H1 (cell line): ENCODE measurements around the gene DLGAP3. TPM values are rescaled to one million over a fixed set of nuclear protein-coding genes. Genes with fewer than 3 reads are reported as not detected.
"Not testable (repeated sequence)": the region's sequence is repeated elsewhere in the genome, so short reads cannot be mapped to it uniquely, and the experiment has no call there.

Source experiments
- CTCF ChIA-PET: fragments of 300-600 bp; sonication (Branson Sonifier 250); formaldehyde crosslinking; loops from one replicate; lab custom pipeline; 2021; ENCODE audit not compliant: partially characterized antibody; lab: Charles Lee
- POLR2A ChIA-PET: fragments of 300-600 bp; sonication (Branson Sonifier 250); formaldehyde crosslinking; loops from one replicate; lab custom pipeline; 2021; ENCODE audit warnings: inconsistent platforms; ENCODE audit not compliant: partially characterized antibody; lab: Charles Lee
- DNase-seq, 2 experiments: peaks; one replicate each; pipeline versions ENCODE4 v3.0.0 to v3.0.0-alpha.2; 2010 to 2022; ENCODE audit warnings: low spot score in 2 of 2, low read depth in 1 of 2, mixed read lengths in 1 of 2
- FAIRE-seq: peaks from 2 replicates; lab custom pipeline; 2011; peaks lifted over from hg19 to GRCh38; lab: Jason Lieb, UNC
- H2AFZ ChIP-seq: 2 replicates; pipeline ENCODE4 v1.8.1; 2012; ENCODE audit warnings: low read length, inconsistent platforms
- H2AK5ac ChIP-seq: 2 replicates; pipeline ENCODE4 v1.6.1; 2013; ENCODE audit warnings: low read depth, low read length
- H2BK120ac ChIP-seq: replicated peaks from 2 replicates; pipeline ENCODE3; 2013; ENCODE audit warnings: low read depth, low read length, inconsistent platforms
- H2BK12ac ChIP-seq: 2 replicates; pipeline ENCODE4 v1.6.1; 2013; ENCODE audit warnings: low read depth, low read length
- H2BK15ac ChIP-seq: 2 replicates; pipeline ENCODE4 v1.6.1; 2013; ENCODE audit warnings: low read length
- H2BK20ac ChIP-seq: 2 replicates; pipeline ENCODE4 v1.6.1; 2013; ENCODE audit warnings: low read length
- H2BK5ac ChIP-seq: 2 replicates; pipeline ENCODE4 v1.6.1; 2013; ENCODE audit warnings: low read depth, low read length
- H3K14ac ChIP-seq: 2 replicates; pipeline ENCODE4 v1.6.1; 2013; ENCODE audit warnings: inconsistent platforms; ENCODE audit not compliant: insufficient read length
- H3K18ac ChIP-seq: 2 replicates; pipeline ENCODE4 v1.6.1; 2013; ENCODE audit warnings: low read length; ENCODE audit errors: extremely low read depth
- H3K23ac ChIP-seq: 2 replicates; pipeline ENCODE4 v1.6.1; 2013; ENCODE audit warnings: inconsistent platforms; ENCODE audit not compliant: insufficient read length
- H3K23me2 ChIP-seq: 2 replicates; pipeline ENCODE4 v1.6.1; 2013; ENCODE audit warnings: low read depth, low read length
- H3K27ac ChIP-seq: 2 replicates; pipeline ENCODE4 v1.6.1; 2011; ENCODE audit warnings: low read depth, low read length, inconsistent platforms
- H3K27me3 ChIP-seq, 4 experiments: replicated peaks in 1 of 4; 1 replicate in 1 of 4; 2 replicates in 3 of 4; pipeline versions ENCODE4 v1.6.1 to v1.8.1; 2011 to 2013; ENCODE audit warnings: low read length in 3 of 4, mild to moderate bottlenecking in 3 of 4, inconsistent platforms in 2 of 4, mixed read lengths in 2 of 4, moderate library complexity in 1 of 4; ENCODE audit not compliant: control insufficient read depth in 3 of 4, insufficient read depth in 3 of 4; ENCODE audit errors: extremely low read depth in 1 of 4
- H3K36me3 ChIP-seq, 4 experiments: 2 replicates each; pipeline versions ENCODE4 v1.6.1 to v1.8.1; 2011 to 2013; ENCODE audit warnings: mild to moderate bottlenecking in 4 of 4, low read length in 3 of 4, moderate library complexity in 2 of 4, control low read depth in 1 of 4, inconsistent platforms in 1 of 4; ENCODE audit not compliant: insufficient read depth in 4 of 4, control insufficient read depth in 2 of 4
- H3K4ac ChIP-seq: replicated peaks from 2 replicates; pipeline ENCODE3; 2013; ENCODE audit warnings: low read length, low read depth, mixed read lengths, inconsistent platforms; ENCODE audit not compliant: insufficient read length
- H3K4me1 ChIP-seq, 4 experiments: replicated peaks in 1 of 4; 1 replicate in 1 of 4; 2 replicates in 3 of 4; pipeline versions ENCODE4 v1.6.1 to v1.8.1; 2011 to 2013; ENCODE audit warnings: low read length in 3 of 4, inconsistent platforms in 2 of 4, mixed read lengths in 1 of 4; ENCODE audit not compliant: insufficient read depth in 4 of 4, control insufficient read depth in 3 of 4
- H3K4me2 ChIP-seq, 2 experiments: 2 replicates each; pipeline versions ENCODE4 v1.6.1 to v1.8.1; 2011 to 2013; ENCODE audit warnings: low read depth in 2 of 2, low read length in 2 of 2, control low read depth in 1 of 2, inconsistent platforms in 1 of 2, mild to moderate bottlenecking in 1 of 2; ENCODE audit not compliant: insufficient read depth in 1 of 2
- H3K4me3 ChIP-seq, 4 experiments: fragments of 200-600, 300-600 bp in 1 of 4; sonication (generic), shearing (Covaris generic), sonication (Bioruptor Twin) in 1 of 4; 2 replicates each; pipeline versions ENCODE4 v1.5.1 to v1.8.1; 2011 to 2016; ENCODE audit warnings: low read length in 4 of 4, low read depth in 3 of 4, control low read depth in 2 of 4, inconsistent platforms in 2 of 4, mild to moderate bottlenecking in 2 of 4, mixed read lengths in 1 of 4, moderate library complexity in 1 of 4; ENCODE audit not compliant: insufficient read depth in 2 of 4; ENCODE audit errors: extremely low read depth in 1 of 4
- H3K56ac ChIP-seq: replicated peaks from 2 replicates; pipeline ENCODE3; 2013; ENCODE audit warnings: low read depth, mild to moderate bottlenecking, mixed read lengths, low read length, inconsistent platforms; ENCODE audit not compliant: insufficient read length
- H3K79me1 ChIP-seq: 2 replicates; pipeline ENCODE4 v1.6.1; 2013; ENCODE audit warnings: low read depth, low read length, control low read depth
- H3K79me2 ChIP-seq, 2 experiments: 2 replicates each; pipeline versions ENCODE4 v1.6.1 to v1.8.1; 2012 to 2013; ENCODE audit warnings: low read length in 2 of 2, mild to moderate bottlenecking in 2 of 2, inconsistent platforms in 1 of 2; ENCODE audit not compliant: insufficient read depth in 2 of 2, control insufficient read depth in 1 of 2
- H3K9ac ChIP-seq, 4 experiments: replicated peaks in 1 of 4; 1 replicate in 1 of 4; 2 replicates in 3 of 4; pipeline versions ENCODE4 v1.6.1 to v1.8.1; 2011 to 2013; ENCODE audit warnings: low read depth in 3 of 4, low read length in 3 of 4, control low read depth in 2 of 4, mild to moderate bottlenecking in 2 of 4, moderate library complexity in 2 of 4, inconsistent platforms in 1 of 4; ENCODE audit errors: extremely low read depth in 1 of 4
- H3K9me3 ChIP-seq, 2 experiments: 2 replicates each; pipeline versions ENCODE4 v1.6.1 to v1.8.1; 2012 to 2013; ENCODE audit warnings: mild to moderate bottlenecking in 2 of 2, moderate library complexity in 2 of 2, control low read depth in 1 of 2, inconsistent platforms in 1 of 2, low read depth in 1 of 2, low read length in 1 of 2, mixed read lengths in 1 of 2; ENCODE audit not compliant: insufficient read depth in 2 of 2
- H4K20me1 ChIP-seq, 2 experiments: replicated peaks in 1 of 2; 2 replicates each; pipeline versions ENCODE3 to v1.8.1; 2011 to 2013; ENCODE audit warnings: inconsistent platforms in 2 of 2, low read length in 2 of 2, mild to moderate bottlenecking in 1 of 2; ENCODE audit not compliant: insufficient read depth in 2 of 2, control insufficient read depth in 1 of 2
- H4K5ac ChIP-seq: 2 replicates; pipeline ENCODE4 v1.6.1; 2013; ENCODE audit warnings: low read length, low read depth, mixed read lengths, inconsistent platforms; ENCODE audit not compliant: insufficient read length
- H4K8ac ChIP-seq: 2 replicates; pipeline ENCODE4 v1.8.0; 2013; ENCODE audit warnings: mild to moderate bottlenecking, moderate library complexity, low read length, inconsistent platforms; ENCODE audit not compliant: insufficient read depth; ENCODE audit errors: extremely low read depth
- H4K91ac ChIP-seq: replicated peaks from 2 replicates; pipeline ENCODE3; 2013; ENCODE audit warnings: low read length, mixed read lengths, inconsistent platforms; ENCODE audit not compliant: insufficient read length
- CHD2 ChIP-seq: IDR thresholded peaks from 2 replicates; pipeline ENCODE4 v1.6.1; 2012; ENCODE audit warnings: low read length, improper control_type of control experiment
- HDAC2 ChIP-seq, 2 experiments: fragments of 300-600 bp in 1 of 2; sonication (generic) in 1 of 2; IDR thresholded peaks; 2 replicates each; pipeline ENCODE4 v1.6.1; 2011 to 2012; ENCODE audit warnings: low read depth in 2 of 2, low read length in 2 of 2, mild to moderate bottlenecking in 2 of 2, moderate library complexity in 2 of 2, borderline replicate concordance in 1 of 2, inconsistent platforms in 1 of 2
- MAFK ChIP-seq: IDR thresholded peaks from 2 replicates; pipeline ENCODE4 v1.6.1; 2012; ENCODE audit warnings: low read depth, mild to moderate bottlenecking, improper control_type of control experiment, low read length
- POU5F1 ChIP-seq: IDR thresholded peaks from 2 replicates; pipeline ENCODE4 v1.6.1; 2011; ENCODE audit warnings: low read depth, mild to moderate bottlenecking, low read length, moderate library complexity
- WGBS, 2 experiments: shearing (Covaris generic) in 1 of 2; methylation state at CpG; one replicate each; pipeline versions ENCODE4 v1.1.6 to v1.1.7; 2013 to 2015; ENCODE audit warnings: low lambda C conversion rate in 2 of 2, mixed read lengths in 2 of 2, inconsistent platforms in 1 of 2, low coverage in 1 of 2, missing lambda C conversion rate in 1 of 2; ENCODE audit not compliant: insufficient replicate concordance in 2 of 2, insufficient coverage in 1 of 2, insufficient read length in 1 of 2; ENCODE audit errors: extremely low coverage in 1 of 2, missing lambda C conversion rate in 1 of 2; 5-methylcytosine and 5-hydroxymethylcytosine counted together
- polyA plus RNA-seq, 7 experiments: library from polyadenylated mRNA; depleted of rRNA in 3 of 7; stranded (reverse) in 5 of 7; unstranded in 2 of 7; fragments of >200 nt in 5 of 7; fragments of 200-250 nt in 2 of 7; gene quantifications; 1 replicate in 5 of 7; 2 replicates in 1 of 7; 4 replicates in 1 of 7; pipeline versions ENCODE4 v1.2.1 to v1.2.3, GENCODE V29; 2011 to 2013; ENCODE audit warnings: missing spikeins in 2 of 7, mixed read lengths in 2 of 7
- total RNA-seq: library from RNA; stranded (reverse); fragmentation: NEBNext Ultra II Directional; extraction: Animal tissue kit (Norgen Biotek cat#: 25700); gene quantifications from 2 replicates; pipeline ENCODE4 v1.2.1, GENCODE V29; 2021

DLGAP3 gene
- total and polyA plus RNA-seq, 2 of the 8 experiments (the other 6 are each of a cell fraction or from before 2014, with no cell fraction given) = 3.8 to 13.2 TPM

DNA sequence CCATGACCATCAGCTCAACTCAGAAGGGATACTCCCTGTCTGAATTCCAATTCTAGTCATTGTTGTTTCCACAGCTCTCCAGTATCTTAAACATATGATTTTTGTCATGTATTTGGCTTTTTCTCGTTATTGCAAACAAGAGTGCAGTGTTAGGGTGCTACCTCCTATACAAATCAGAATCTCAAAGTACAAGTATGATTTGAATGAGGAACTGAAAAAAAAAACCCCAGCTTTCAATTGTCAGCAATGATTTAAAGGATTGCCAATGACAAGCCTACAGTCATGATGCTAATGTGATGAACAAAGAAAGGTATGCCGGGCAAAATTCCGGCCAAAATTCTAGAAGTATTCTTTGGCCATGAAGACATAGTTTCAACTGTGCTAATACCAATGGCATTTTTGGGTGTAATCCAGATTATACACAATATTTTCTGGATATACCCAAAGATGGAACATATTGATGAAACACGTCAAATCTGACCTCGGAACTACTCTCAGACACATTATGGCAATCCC, 40.8 kb upstream of the DLGAP3 start (continued):
- no peak for TF ChIP-seq MAFK
- TF ChIP-seq POU5F1 = no peak
- TF ChIP-seq HDAC2 (IDR thresholded peaks at IDR 0.05; ENCODE audit: borderline replicate concordance in 1 of 2, low read depth in 2 of 2, low read length in 2 of 2) = no peak
- TF ChIP-seq CHD2 = no peak

GRCh38 chr1:34968297-34968696, 38.8 kb upstream of the DLGAP3 start:
- H2AK5ac ChIP-seq, H3K36me3 ChIP-seq, H2BK5ac ChIP-seq, H3K56ac ChIP-seq, H3K18ac ChIP-seq, H4K8ac ChIP-seq, H3K4me1 ChIP-seq, H3K27me3 ChIP-seq, H2BK20ac ChIP-seq, H3K79me2 ChIP-seq, H2BK12ac ChIP-seq, H3K14ac ChIP-seq, H3K9ac ChIP-seq, H3K27ac ChIP-seq, H3K23ac ChIP-seq, H3K79me1 ChIP-seq, H2AFZ ChIP-seq, H3K9me3 ChIP-seq, H3K4me2 ChIP-seq, H2BK120ac ChIP-seq, DNase-seq, H3K23me2 ChIP-seq, H4K5ac ChIP-seq, FAIRE-seq, H4K20me1 ChIP-seq, H3K4ac ChIP-seq, H4K91ac ChIP-seq, H3K4me3 ChIP-seq, H2BK15ac ChIP-seq: not testable (repeated sequence)
- WGBS, 2 experiments = 86% methylated on average over 2 of the region's 3 CpGs; no CpG with 5 or more reads in 1 of the 2 experiments
- ChIA-PET POLR2A (interaction anchor here (2.9 kb wide), 1 partner anchor 17 kb away, joined by 9 read pairs; the partner anchor contains the start of gene TMEM35B), CTCF (interaction anchor here (0.9 kb wide), 1 partner anchor 52 kb away, joined by 3 read pairs; no protein-coding TSS in a partner anchor)
